H4 (cell line): ENCODE results near the gene SPATA2L. TPM values are rescaled to one million over a fixed set of nuclear protein-coding genes. Genes with fewer than 3 reads are reported as not detected.

Source experiments
- DNase-seq: peaks from one replicate; pipeline ENCODE4 v3.0.0-alpha.2; 2015; ENCODE audit warnings: low spot score
- total RNA-seq: library from RNA; depleted of rRNA; stranded (reverse); fragments of >200 nt; shearing (Covaris generic); gene quantifications from 2 replicates; pipeline ENCODE4 v1.2.3, GENCODE V29; 2014

Gene SPATA2L
- total RNA-seq, 1 experiment from 2014 or later: 9.2 TPM

GRCh38 chr16:89727406-89728120 is 26.1 kb upstream of the SPATA2L start:
- DNase-seq: no peak

GRCh38 chr16:89723279-89724250 is 22.1 kb upstream of the SPATA2L start:
- DNase-seq: no peak

GRCh38 chr16:89722392-89723278 is 21.1 kb upstream of the SPATA2L start:
- no peak for DNase-seq

GRCh38 chr16:89721546-89722391 is 20.3 kb upstream of the SPATA2L start:
- no peak for DNase-seq

GRCh38 chr16:89720813-89721545 is 19.5 kb upstream of the SPATA2L start, which contains the start of the genes VPS9D1 and ZNF276:
Gene VPS9D1, minus strand, starts transcription at chr16:89720898. Its CDS starts 37 bp downstream, at chr16:89720861.
Gene ZNF276, plus strand, starts transcription at chr16:89721537. Its CDS starts 104 bp downstream, at chr16:89721641.
- peak; percentile 65 for DNase-seq

- DNase-seq: no peak
Measured at GRCh38 chr16:89720551-89720812, 19.0 kb upstream of the SPATA2L start.

- no peak for DNase-seq
Measured at GRCh38 chr16:89717688-89718505, 16.4 kb upstream of the SPATA2L start.

GRCh38 chr16:89716916-89717687 is 15.6 kb upstream of the SPATA2L start:
- no peak for DNase-seq

GRCh38 chr16:89716493-89716892 is 15.0 kb upstream of the SPATA2L start:
- DNase-seq: no peak

- DNase-seq: no peak
Measured at GRCh38 chr16:89712274-89712781, 10.8 kb upstream of the SPATA2L start.

- no peak for DNase-seq
Measured at GRCh38 chr16:89711601-89712273, 10.2 kb upstream of the SPATA2L start.

GRCh38 chr16:89710709-89711564 is 9.4 kb upstream of the SPATA2L start:
- no peak for DNase-seq

- DNase-seq: no peak
Measured at GRCh38 chr16:89709716-89710432, 8.4 kb upstream of the SPATA2L start.

GRCh38 chr16:89709166-89709565 is 7.7 kb upstream of the SPATA2L start:
- DNase-seq: no peak

GRCh38 chr16:89708481-89708931 is 7.0 kb upstream of the SPATA2L start:
- DNase-seq: no peak

- DNase-seq: no peak
Measured at GRCh38 chr16:89707695-89708094, 6.2 kb upstream of the SPATA2L start.
